ENCODE results near the gene CLEC4M. TPM values are rescaled to one million over a fixed set of nuclear protein-coding genes. Genes with fewer than 3 reads are reported as not detected.

The CLEC4M gene
- total RNA-seq, 1 donor from 2014 or later = not detected

DNA sequence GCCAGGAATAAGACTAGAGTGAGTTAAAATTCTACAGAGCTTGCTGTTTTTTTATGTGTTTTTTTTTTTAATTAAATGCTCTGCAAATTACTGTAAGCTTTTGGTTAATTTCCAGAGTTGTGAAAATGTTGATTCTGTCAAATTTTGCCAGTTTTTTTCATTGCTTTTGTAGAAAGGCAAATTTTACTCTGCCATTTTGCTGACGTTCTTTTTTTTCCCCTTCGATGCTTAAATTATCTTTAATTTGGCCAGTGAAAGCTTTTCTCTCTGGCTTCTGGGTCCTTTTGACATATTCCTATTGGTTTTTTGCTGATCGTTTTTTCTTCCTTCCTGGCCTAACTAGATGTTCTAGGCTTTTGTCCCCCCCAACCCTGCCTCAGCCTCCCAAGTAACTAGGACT, 43.2 kb downstream of the CLEC4M start:
- H3K36me3 ChIP-seq = no peaks in the 10 kb centered on the region
- no peaks in the 10 kb centered on the region for H4K20me1 ChIP-seq (ENCODE audit: low read depth)
- no peak overlapping the region for H2AFZ ChIP-seq (replicated peaks)
- H3K9me3 ChIP-seq (ENCODE audit: low read depth) = peaks cover under 1% of the 10 kb centered on the region
- H3K4me1 ChIP-seq = no peaks in the 10 kb centered on the region
- DNase-seq (ENCODE audit: low spot score) = no peak
- Mint-ChIP-seq H3K9me3 (peaks cover 17% of the 10 kb centered on the region), H3K4me1 (no peaks in the 10 kb centered on the region), H3K4me3 (no peak overlapping the region), H3K27me3 (ENCODE audit: insufficient read depth, low read depth) (peaks cover 12% of the 10 kb centered on the region), H3K27ac (no peak overlapping the region), H3K36me3 (no peaks in the 10 kb centered on the region)
- H3K27me3 ChIP-seq = no peaks in the 10 kb centered on the region
- H3K27ac ChIP-seq = no peak overlapping the region
- no peaks in the 10 kb centered on the region for H3F3A ChIP-seq (ENCODE audit: low read depth)
- TF ChIP-seq EZH2 (IDR thresholded peaks at IDR 0.05) = no peak
- TF ChIP-seq, protein P1, sequence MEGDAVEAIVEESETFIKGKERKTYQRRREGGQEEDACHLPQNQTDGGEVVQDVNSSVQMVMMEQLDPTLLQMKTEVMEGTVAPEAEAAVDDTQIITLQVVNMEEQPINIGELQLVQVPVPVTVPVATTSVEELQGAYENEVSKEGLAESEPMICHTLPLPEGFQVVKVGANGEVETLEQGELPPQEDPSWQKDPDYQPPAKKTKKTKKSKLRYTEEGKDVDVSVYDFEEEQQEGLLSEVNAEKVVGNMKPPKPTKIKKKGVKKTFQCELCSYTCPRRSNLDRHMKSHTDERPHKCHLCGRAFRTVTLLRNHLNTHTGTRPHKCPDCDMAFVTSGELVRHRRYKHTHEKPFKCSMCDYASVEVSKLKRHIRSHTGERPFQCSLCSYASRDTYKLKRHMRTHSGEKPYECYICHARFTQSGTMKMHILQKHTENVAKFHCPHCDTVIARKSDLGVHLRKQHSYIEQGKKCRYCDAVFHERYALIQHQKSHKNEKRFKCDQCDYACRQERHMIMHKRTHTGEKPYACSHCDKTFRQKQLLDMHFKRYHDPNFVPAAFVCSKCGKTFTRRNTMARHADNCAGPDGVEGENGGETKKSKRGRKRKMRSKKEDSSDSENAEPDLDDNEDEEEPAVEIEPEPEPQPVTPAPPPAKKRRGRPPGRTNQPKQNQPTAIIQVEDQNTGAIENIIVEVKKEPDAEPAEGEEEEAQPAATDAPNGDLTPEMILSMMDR (IDR thresholded peaks at IDR 0.05) = no peak
- H3K9ac ChIP-seq = no peak overlapping the region
- no peak overlapping the region for H3K4me2 ChIP-seq
- H3K79me2 ChIP-seq (ENCODE audit: low read depth) = no peaks in the 10 kb centered on the region
- no peak overlapping the region for H3K4me3 ChIP-seq

DNA sequence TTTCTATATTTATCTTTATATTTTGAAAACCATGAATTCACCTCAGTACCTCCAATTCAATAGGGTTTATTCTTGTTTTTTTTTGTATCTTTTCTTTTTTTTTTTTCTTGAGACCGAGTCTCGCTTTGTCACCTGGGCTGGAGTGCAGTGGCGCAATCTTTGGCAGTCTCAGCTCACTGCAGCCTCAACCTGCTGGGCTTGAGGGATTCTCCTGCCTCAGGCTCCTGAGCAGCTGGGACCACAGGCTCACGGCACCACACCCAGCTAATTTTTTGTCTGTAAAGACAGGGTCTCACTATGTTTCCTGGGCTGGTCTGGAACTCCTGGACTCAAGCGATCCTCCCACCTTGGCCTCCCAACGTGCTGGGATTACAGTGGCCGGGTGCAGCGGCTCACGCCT, 43.8 kb downstream of the CLEC4M start:
- H3K27me3 Mint-ChIP-seq (ENCODE audit: insufficient read depth, low read depth) = peaks cover 12% of the 10 kb centered on the region
- H3K27ac Mint-ChIP-seq = no peak overlapping the region
- TF ChIP-seq, protein P1 (IDR thresholded peaks at IDR 0.05) = no peak
- TF ChIP-seq EZH2 (IDR thresholded peaks at IDR 0.05) = no peak
- TF ChIP-seq EZH2phosphoT487 (IDR thresholded peaks at IDR 0.05) = no peak
- Histone ChIP-seq H4K20me1 (ENCODE audit: low read depth) (no peaks in the 10 kb centered on the region), H3F3A (ENCODE audit: low read depth) (no peaks in the 10 kb centered on the region), H3K36me3 (no peaks in the 10 kb centered on the region), H3K4me3 (no peak overlapping the region), H3K27ac (no peak overlapping the region), H3K27me3 (no peaks in the 10 kb centered on the region), H2AFZ (replicated peaks) (no peak overlapping the region), H3K4me2 (no peak overlapping the region), H3K9ac (no peak overlapping the region), H3K9me3 (ENCODE audit: low read depth) (no peaks in the 10 kb centered on the region), H3K79me2 (ENCODE audit: low read depth) (no peaks in the 10 kb centered on the region), H3K4me1 (no peaks in the 10 kb centered on the region)
- no peak for DNase-seq (ENCODE audit: low spot score)
- peaks cover 23% of the 10 kb centered on the region for H3K9me3 Mint-ChIP-seq
- no peaks in the 10 kb centered on the region for H3K4me1 Mint-ChIP-seq
- H3K36me3 Mint-ChIP-seq = no peaks in the 10 kb centered on the region
- no peak overlapping the region for H3K4me3 Mint-ChIP-seq

DNA sequence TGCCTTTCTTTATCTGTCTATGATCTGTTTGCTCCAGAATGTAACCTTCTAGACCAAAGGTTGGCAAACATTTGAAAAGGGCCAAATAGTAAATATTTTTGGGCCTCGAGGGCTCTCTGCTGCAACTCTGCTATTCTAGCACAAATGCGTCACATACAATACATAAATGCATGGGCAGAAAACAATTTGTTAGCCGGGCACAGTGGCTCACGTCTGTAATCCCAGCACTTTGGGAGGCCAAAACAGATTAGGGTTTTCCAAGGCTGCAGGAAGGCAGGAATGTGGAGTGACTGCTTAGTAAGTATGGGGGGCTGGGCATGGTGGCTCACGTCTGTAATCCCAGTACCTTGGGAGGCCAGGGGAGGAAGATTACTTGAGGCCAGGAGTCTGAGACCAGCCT, 45.1 kb downstream of the CLEC4M start:
- H3K4me2 ChIP-seq = no peak overlapping the region
- no peaks in the 10 kb centered on the region for H3K79me2 ChIP-seq (ENCODE audit: low read depth)
- H3K36me3 ChIP-seq = no peaks in the 10 kb centered on the region
- H3K4me1 ChIP-seq = no peaks in the 10 kb centered on the region
- no peak for DNase-seq (ENCODE audit: low spot score)
- no peak overlapping the region for H3K9ac ChIP-seq
- TF ChIP-seq EZH2phosphoT487 (IDR thresholded peaks at IDR 0.05) (no peak), EZH2 (IDR thresholded peaks at IDR 0.05) (no peak)
- TF ChIP-seq, protein P1 (IDR thresholded peaks at IDR 0.05) = no peak
- H4K20me1 ChIP-seq (ENCODE audit: low read depth) = no peaks in the 10 kb centered on the region
- H3K27ac Mint-ChIP-seq = no peak overlapping the region
- no peak overlapping the region for H3K4me3 ChIP-seq
- H3K27ac ChIP-seq = no peak overlapping the region
- H3K27me3 Mint-ChIP-seq (ENCODE audit: insufficient read depth, low read depth) = peaks cover 12% of the 10 kb centered on the region
- no peaks in the 10 kb centered on the region for H3K9me3 ChIP-seq (ENCODE audit: low read depth)
- no peaks in the 10 kb centered on the region for H3K36me3 Mint-ChIP-seq
- no peaks in the 10 kb centered on the region for H3K27me3 ChIP-seq
- H2AFZ ChIP-seq (replicated peaks) = no peak overlapping the region
- no peak overlapping the region for H3K4me3 Mint-ChIP-seq
- H3K9me3 Mint-ChIP-seq = peaks cover 15% of the 10 kb centered on the region
- no peaks in the 10 kb centered on the region for H3F3A ChIP-seq (ENCODE audit: low read depth)
- H3K4me1 Mint-ChIP-seq = no peaks in the 10 kb centered on the region

Measured in neural progenitor cell (in vitro differentiated cells).